NOMO-1 treated with DMSO at 0.1 percent for 48 hours (cell line): ENCODE results near the gene PLCB4.

ENCODE experiments used
- DNase-seq: peaks from one replicate; lab custom pipeline; 2025; ENCODE audit not compliant: unreplicated experiment; lab: John Stamatoyannopoulos, UW

PLCB4 gene

DNA sequence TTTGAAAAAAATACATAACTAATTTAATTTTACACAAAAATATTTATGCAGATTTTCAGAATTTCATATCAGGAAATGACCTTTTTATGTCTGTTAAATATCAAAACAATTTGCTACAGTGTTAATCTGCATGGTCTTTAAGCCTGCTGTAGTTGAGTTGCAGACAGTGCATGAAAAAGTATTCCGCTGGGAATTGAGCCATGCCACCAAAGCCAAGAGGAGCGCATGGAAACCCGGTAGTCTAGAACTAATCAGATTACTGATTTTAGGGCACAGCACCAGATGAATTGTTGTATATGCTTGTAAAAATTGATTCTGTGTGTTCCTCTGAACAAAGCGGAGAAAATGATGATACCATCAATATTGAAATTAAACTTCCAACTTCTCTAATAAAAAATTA lies 411.2 kb downstream of the PLCB4 start:
- DNase-seq, result no peak

DNA sequence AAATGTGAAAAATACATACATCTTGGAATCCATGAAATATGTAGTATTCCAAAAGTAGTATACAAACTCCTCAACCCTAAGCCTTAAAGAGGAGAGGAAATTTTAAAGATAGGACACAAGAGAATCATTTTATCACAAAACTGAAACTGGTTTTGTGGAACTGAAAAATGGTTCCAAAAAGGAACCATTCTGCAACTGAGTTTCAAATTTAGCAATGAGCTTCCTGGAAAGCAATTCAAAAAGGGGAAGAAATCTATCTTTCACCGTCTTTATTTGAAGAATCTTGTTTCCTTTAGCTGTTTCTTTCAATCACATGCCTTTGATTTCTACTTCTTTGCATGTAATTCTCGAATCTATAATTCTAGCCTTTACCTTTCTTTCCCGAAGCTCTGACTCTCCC lies 413.3 kb downstream of the PLCB4 start:
- peak; percentile 88 for DNase-seq

DNA sequence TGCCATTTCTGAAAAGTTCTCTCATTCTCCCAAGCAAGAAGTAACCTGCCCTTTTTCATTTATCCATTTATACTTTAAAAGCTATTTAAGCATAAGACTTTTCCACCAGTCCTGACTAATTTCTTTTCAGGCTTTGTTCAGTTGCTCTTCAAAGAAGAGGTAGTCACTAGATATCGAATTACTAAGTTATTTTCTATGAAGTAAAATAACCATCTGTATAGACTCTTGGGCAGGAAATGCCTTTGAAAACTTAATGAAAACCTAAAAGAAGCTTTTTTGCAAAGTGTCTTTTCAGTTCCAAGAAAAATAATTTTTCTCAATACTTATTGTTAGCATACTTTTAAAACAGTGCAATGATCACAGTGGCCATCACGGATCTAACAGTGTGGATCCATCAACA lies 414.2 kb downstream of the PLCB4 start:
- no peak for DNase-seq

DNA sequence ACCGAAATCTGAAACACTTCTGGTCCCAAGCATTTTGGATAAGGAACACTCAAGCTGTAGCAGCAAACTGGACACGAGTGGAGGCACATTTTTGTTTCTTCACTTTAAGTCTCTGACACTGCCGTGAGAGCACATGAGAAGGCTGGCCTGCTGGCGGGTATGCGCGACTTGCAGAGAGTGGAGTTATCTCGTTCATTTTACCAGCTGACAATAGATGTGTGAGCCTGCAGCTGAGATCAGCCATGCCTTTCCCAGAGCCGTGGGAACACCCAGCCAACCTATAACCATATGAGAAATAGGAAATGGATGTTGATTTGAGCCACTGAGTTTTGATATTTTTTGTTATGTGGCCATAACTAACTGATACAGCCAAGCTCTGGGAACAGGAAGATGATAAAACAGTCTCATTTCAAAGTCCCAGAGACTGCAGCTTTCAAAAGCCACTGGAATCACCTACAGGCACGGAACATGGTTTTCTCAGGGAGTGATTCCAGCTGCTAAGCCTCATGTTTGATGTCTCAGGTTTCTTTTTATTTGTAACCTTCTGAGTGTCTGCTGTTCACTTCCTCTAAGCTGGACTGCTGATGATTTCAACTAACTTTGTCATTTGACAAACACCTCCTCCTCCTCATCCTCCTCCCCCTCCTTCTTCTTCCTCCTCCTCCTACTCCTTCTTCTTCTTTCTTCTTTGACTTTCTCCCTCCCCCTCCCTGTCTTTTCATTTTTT lies 416.9 kb downstream of the PLCB4 start:
- peak; percentile 34 for DNase-seq

DNA sequence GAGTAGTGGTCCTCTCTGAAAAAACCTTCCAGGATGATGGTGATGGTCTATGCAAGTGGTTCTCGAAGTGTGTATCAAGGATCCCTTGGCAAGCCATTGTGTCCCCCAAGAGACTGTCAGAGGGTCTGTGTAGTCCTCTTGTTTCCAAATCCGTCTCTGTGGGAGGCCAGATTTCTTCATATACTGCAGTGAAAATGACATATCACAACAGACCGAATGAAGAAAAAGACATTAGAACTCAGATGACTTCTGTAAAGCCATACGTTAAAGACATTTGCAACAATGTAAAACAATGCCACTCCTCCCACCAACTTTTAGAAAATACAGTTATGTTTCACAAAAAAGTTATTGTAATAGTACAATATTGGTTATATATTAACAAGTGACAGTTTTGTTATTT lies 418.3 kb downstream of the PLCB4 start:
- DNase-seq, result no peak

DNA sequence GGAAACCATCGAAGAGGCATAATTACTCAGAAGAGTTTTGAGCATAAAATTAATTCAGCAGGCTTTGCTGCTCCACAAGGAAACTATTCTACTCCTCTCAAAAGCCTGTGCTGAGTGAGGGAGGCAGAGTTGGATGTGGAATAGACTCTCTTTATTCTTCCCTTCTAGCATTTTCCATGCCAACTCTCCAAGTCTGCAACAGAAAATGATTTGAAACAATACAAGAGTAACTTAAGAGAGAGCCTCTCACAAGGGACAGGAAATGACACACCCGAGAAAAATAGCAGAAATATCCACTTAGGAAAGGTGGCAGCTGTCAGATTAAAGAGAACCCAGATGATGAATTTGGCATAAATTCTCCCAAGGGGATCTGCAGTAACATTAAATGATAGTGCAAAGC lies 419.2 kb downstream of the PLCB4 start:
- DNase-seq, result no peak

DNA sequence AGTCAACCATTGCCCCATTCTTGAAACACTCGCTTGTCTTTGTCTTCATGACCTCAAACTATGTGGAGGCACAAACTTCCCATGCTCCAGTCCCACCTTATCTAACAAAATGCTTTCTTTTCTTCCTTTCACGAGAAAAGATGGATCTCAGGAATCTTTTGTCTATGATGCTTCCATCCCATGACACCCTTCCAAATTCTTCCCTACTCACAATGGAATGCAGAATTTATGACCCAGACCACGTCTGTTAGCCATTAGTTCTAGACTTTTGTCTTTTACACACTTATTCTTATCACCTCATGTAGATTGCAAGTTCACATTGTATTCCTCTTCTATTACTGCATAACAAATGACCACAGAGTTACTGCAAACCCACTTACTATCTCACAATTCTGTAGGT lies 421.3 kb downstream of the PLCB4 start:
- DNase-seq, result no peak

DNA sequence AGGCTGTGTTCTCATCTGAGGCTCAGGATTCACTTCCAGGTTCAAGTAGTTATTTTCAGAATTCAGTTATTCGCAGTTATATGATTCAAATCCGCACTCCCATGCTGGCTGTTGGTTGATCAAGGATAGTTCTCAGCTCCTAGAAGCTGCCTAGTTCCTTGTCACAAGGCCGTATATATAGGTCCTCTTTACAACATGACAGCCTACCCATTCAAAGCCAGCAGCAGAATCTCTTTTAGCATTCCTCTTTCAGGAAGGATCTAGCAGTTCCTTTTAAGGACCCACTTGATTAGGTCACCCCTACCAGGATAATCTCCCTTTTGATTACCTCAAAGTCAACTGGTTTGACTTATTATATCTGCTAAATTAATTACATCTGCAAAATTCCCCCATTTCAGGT lies 421.7 kb downstream of the PLCB4 start:
- DNase-seq, result no peak

DNA sequence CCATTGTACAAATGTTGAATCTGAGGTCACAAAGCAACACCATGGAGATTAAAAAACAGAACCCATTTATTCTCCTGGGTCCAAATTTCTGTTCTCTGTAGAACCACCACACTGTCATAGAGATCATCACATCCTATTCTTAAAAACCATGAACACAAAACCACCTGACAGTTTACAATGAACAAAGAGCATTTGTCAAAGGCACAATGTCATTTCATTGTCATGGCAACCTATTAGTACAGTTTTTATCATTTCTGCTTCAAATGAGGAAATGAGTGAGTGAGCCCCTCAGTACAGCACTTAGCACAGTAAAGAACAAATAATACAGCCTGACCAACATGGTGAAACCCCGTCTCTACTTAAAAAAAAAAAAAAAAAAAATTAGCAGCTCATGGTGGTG lies 422.4 kb downstream of the PLCB4 start:
- peak; percentile 74 for DNase-seq

DNA sequence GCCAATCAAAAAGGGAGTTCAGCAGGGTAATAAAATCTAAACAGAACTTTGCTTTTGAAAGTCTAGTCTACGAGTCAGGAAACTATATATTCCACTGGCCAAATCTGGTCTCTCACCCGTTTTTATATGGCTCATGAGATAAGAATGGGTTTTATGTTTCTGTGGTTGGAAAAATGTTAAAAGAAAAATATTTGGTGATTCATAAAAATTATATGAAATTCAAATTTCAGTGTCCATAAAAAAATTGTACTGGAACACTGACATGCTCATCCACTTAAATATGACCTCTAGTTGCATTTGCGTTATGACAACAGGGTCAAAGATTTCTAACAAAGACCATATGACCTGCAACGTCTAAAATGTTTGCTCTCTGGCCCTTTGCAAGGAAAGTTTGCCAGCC lies 423.2 kb downstream of the PLCB4 start:
- DNase-seq, result no peak

DNA sequence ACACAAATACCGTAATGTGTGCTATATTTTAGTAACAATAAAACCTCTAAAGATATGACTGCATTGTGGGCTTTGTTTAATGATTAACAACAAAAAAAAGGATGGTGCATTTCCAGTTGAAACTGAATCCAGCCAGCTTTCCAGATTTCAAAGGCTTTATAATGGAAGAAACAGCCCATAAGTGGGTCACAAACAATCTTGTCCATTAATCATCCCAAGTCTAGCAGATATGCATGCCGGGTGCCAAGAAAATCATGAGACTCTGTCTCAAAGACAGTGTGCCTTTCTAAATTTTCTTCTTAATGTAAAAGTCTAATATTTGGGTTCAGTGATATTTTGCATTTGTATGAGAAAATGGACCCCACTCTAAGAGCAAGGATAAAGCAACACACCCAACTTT lies 424.9 kb downstream of the PLCB4 start:
- no peak for DNase-seq

DNA sequence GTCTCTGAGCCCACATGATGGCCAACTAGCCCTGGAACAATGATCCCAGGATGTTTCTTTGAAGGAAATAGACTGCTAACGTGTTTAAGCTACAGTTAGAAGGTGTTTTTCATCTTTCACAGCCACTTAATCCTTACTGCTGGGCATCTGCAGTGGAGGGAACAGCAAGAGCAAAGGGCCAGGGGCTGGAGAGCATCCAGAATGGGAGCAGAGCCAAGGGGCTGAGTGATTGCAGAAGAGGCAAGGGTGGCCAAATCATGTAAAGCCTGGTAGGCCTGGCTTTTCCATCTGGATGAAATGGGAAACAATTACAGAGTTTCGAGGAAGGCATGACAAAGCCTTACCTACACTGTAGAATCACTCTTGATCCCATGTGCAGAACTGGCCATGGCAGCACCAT lies 426.8 kb downstream of the PLCB4 start:
- DNase-seq, result no peak

DNA sequence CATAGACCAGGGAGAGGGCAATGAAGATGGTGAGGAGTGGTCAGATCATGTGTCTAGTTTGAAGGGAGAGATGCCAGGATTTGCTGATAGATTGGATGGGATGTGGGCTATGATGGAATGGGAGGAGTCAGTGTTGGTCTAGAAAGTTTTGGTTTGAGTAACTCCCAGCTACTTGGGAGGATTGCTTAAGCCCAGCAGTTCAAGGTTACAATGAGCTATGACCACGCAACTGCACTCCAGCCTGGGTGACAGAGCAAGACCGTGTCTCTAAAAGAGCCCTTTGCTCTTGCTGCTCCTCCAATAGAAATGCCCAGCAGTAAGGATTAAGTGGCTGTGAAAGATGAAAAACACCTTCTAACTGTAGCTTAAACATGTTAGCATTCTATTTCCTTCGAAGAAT lies 427.3 kb downstream of the PLCB4 start:
- peak; percentile 15 for DNase-seq

DNA sequence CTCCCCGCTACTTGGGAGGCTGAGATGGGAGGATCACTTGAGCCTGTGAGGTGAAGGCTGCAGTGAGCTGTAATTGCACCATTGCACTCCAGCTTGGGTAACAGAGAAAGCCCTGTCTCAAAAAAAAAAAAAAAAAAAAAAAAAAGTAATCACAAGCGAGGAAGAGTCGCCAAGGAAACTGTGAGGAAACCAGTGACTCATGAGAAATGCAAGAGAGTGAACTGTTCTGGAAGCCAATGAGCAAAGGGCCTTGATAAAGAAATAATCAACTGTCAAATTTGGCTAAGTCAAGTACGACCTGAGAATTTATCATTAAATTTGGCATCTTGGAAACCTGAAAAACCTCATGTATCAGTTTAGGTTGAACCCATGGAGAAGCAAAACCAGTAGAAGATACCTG lies 429.4 kb downstream of the PLCB4 start:
- DNase-seq, result peak; percentile 67

DNA sequence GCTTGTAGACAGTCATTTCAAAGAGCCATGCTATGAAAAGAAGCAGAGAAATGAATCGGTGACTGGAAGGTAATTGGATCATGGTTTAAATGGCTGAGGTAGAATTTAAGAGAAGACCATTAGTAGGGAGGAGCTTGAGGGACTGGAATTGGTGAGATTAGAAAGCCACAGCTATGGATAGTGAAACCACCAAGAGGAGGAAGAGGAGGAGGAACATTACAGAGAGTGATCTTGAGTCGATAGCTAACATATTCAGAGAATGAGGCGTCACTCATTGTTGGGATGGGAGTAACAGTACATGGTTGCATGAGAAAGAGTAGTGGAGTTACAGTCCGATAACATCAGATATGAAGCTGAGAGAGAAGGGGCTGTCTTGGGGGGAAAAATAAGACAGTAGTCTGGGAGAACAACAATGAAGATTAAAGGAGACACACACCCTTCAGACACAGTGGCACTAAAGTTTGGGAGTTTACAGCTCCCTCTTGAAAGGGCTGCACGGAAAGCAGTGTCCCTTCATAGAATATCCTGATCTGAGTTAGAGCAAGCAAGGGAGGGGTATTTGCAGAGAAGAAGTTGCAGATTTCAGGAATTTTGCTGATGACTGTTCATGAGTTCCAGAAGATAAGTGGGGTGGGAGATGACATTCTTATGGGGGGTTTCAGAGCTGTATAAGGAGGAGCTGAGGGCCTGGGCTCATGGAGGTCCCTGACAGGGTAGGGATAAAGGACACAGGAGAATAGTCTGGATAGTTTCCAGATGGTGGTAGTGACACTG lies 430.4 kb downstream of the PLCB4 start:
- peak; percentile 51 for DNase-seq

DNA sequence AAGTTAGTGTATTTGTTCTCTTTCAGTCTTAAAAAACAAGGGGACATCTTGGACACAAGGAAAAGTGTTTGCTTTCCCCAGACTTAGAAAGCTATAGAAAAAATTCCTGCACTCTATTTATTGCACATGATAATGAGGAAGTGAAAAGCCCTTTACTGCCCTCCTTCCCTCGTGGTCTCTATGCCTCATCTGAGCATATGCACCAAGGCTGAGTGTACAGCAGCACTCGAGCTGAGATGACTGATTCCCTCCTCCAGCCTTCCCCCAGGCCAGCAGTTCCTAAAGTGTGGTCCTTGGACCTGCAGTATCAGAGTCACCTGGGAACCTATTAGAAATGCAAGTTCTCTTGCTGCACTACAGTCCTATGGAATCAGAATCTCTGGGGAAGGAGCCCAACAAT lies 431.2 kb downstream of the PLCB4 start:
- peak; percentile 81 for DNase-seq

DNA sequence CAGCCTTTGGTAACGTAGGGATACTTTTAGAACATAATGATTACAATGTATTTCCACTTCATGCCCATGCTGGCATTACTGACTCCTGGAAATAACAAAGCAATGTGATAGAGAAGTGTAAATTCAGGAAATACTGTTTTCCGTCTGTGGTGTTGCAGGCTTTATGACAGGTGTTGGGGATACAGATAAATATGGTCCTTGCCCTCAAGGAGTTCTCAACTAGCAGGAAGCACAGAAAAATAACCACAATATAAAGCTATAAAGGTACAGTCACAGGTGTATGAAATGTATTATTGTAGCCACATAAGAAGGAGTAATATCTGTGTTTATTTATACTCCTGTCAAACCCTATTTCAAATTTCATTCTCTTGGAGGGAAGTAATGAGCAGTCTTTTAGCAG lies 432.6 kb downstream of the PLCB4 start:
- no peak for DNase-seq

DNA sequence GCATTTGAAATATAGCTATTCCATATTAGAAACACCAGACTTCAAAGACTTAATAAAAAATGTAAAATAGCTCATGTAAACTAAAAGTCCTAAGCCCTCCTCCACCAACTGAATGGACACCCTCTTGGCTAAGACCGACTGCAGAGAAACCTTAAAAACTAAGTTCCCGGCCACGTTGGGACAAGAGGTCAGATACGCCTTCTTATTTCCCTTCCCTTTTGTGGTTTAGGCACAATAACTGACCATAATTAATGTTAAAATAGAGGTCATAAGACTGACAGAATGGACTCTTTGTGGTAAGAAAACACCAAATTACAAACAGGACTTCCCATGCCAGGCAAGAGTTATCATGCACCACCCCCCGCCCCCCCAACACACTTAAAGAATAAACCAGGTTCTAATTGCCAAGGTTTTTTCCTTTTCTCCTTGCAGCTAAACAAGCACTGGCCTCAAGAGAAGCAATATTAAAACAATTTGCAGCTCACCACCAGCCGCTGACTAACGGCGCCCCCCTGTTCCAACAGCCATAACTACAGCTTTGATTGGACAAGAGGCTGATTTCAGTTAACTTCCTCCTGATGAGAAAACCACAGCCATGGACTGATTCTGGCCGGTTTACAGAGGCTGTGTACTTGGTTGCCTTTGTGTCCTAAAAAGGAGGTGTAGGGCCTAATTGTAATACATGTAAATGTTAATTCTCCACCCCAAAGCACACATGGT lies 434.8 kb downstream of the PLCB4 start:
- DNase-seq, result peak; percentile 90

DNA sequence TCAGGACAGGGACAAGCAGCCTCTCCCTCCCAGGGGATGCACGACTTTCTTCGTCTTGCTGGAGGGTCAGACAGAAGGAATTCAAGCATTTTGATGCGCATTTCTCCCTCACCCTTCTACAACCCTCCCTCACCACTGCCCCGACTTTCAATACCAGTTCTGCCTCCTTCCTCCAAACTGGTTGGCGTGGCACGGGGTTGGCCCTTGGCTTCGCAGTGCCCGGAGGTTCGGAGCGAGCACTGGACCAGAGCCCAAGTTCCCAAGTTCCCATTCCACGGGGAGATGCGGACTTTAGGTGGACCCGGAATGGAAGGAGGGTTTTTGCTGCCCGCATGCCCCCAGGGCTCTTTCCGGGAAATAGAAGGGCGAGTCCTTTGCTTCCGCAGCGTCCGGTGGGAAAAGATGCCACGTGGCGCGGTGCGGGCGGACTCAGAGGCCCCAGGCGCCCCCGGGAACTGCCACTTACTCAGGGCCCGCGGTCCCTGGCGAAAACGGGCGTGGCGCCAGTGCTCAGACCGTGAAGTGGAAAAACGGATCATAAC lies 437.5 kb downstream of the PLCB4 start:
- no peak for DNase-seq

DNA sequence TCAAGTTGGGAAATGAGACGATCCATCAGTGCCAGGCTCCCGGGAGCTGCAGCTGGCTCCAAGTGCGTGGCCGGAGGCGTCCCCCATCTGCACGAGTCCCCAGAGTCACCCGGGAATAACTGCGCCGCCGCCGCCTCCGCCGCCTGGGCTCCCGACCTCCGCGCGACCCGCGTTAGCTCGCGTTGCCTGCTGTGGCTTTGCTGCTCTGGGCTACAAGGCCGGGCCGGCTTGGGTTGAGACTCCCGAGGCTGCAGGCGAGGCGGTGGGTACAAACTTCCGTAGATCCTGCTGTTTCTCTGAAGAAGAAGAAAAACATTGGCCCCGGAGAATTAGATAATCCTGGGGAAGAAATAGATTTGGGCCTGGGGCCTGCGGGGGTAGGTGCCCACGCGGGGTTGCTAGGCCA lies 438.1 kb downstream of the PLCB4 start:
- no peak for DNase-seq

DNA sequence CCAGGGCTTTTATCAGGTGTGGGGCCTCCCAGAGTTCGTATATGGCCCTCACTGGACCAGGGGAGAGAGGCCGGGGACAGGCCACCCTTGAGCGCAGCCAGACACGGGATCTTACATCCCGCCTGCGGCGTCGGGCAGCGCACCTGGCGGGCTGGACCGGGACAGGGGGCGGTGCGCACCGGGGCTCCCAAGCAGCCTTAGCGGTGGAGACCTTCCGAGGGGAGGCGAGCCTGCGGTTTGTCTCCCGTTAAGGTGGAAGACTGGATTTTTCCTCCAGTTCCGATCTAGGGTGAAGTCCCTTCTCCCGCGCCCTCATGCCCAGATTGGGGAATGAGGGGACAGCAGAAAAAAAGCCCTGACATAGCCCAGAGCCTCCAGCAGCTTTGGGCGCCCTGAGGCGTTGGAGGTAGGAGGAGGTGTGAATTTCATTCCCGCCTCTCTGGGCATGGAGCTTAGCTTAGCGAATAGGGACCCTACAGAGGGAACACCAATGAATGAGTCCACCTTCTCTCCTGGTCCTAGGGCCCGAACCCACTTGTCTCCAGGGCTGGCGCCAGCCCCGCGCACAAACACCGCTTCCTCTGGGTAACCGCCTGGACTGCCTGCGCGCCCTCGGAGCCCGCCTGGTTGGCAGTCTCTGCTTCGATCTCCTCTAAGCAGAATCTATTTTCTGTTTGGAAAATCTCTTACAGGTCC lies 438.8 kb downstream of the PLCB4 start:
- no peak for DNase-seq
